Activated T-helper 17 cell treated with anti-CD3 and anti-CD28 coated beads, Interleukin-2, amount 50 U/mL, for 72 hours (primary cell): ENCODE data around the gene AQP12A. TPM values are rescaled to one million over a fixed set of nuclear protein-coding genes. Genes with fewer than 3 reads are reported as not detected.

Source experiments
- ATAC-seq: fragments of 150-1000 bp; cut with Tn5 transposase; replicated peaks from 2 replicates; pipeline ENCODE4 v1.10.0; 2021; ENCODE audit warnings: mild to moderate bottlenecking, moderate library complexity
- H3K27ac Mint-ChIP-seq: one replicate; pipeline ENCODE4 v1.8.0; 2022; ENCODE audit warnings: mixed read lengths
- H3K27me3 Mint-ChIP-seq: one replicate; pipeline ENCODE4 v1.8.0; 2022; ENCODE audit warnings: mixed read lengths
- H3K36me3 Mint-ChIP-seq: one replicate; pipeline ENCODE4 v1.8.0; 2022; ENCODE audit warnings: low read depth, mild to moderate bottlenecking, mixed read lengths
- H3K4me1 Mint-ChIP-seq: one replicate; pipeline ENCODE4 v1.8.0; 2022; ENCODE audit warnings: mixed read lengths
- H3K4me3 Mint-ChIP-seq: one replicate; pipeline ENCODE4 v1.8.0; 2022; ENCODE audit warnings: mild to moderate bottlenecking, mixed read lengths
- H3K9me3 Mint-ChIP-seq: one replicate; pipeline ENCODE4 v1.8.0; 2022; ENCODE audit warnings: mixed read lengths
- total RNA-seq, 2 donors: library from RNA; stranded (reverse); gene quantifications; one replicate each; pipeline ENCODE4 v1.2.3, GENCODE V29; 2022

The AQP12A gene
- total RNA-seq, 2 donors from 2014 or later: not detected

GRCh38 chr2:240703417-240704341, 12.0 kb downstream of the AQP12A start:
- H3K36me3 Mint-ChIP-seq: no peaks in the 10 kb centered on the region

DNA sequence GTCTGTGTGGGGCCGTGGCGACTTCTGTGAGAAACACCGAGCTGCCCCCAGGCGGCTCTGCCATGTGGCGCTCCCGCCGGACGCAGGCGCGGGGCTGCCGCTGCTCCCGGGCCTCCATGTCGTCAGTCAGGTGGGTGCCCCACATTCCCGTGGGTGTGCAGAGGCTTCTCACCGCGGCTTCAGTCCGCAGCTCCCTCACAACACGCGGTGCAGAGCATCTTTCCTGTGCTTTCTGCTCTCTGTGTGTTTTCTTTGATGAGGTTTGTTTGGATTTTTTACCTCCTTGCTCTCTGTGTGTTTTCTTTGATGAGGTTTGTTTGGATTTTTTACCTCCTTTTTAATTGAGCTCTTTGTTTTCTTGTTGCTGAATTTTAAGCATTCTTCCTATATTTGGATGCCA, 13.0 kb downstream of the AQP12A start:
- ATAC-seq: peak; percentile 69
- H3K27me3 Mint-ChIP-seq: peaks cover 8% of the 10 kb centered on the region
- H3K36me3 Mint-ChIP-seq: no peaks in the 10 kb centered on the region
- peaks cover 12% of the 10 kb centered on the region for H3K4me1 Mint-ChIP-seq
- no peak overlapping the region for H3K27ac Mint-ChIP-seq
- H3K9me3 Mint-ChIP-seq: no peaks in the 10 kb centered on the region
- H3K4me3 Mint-ChIP-seq: peak overlapping the region; percentile 58

More at GRCh38 chr2:240703417-240704341, 12.0 kb downstream of the AQP12A start:
- H3K4me3 Mint-ChIP-seq: no peak overlapping the region
- H3K27ac Mint-ChIP-seq: no peak overlapping the region
- peaks cover 12% of the 10 kb centered on the region for H3K4me1 Mint-ChIP-seq
- peaks cover 8% of the 10 kb centered on the region for H3K27me3 Mint-ChIP-seq
- no peaks in the 10 kb centered on the region for H3K9me3 Mint-ChIP-seq
- ATAC-seq: no peak

- Mint-ChIP-seq H3K4me3 (peak overlapping the region; percentile 58), H3K36me3 (no peaks in the 10 kb centered on the region), H3K4me1 (peaks cover 12% of the 10 kb centered on the region), H3K9me3 (no peaks in the 10 kb centered on the region), H3K27ac (no peak overlapping the region), H3K27me3 (peaks cover 8% of the 10 kb centered on the region)
- peak; percentile 37 for ATAC-seq
Measured at GRCh38 chr2:240705204-240705791, 13.6 kb downstream of the AQP12A start.

DNA sequence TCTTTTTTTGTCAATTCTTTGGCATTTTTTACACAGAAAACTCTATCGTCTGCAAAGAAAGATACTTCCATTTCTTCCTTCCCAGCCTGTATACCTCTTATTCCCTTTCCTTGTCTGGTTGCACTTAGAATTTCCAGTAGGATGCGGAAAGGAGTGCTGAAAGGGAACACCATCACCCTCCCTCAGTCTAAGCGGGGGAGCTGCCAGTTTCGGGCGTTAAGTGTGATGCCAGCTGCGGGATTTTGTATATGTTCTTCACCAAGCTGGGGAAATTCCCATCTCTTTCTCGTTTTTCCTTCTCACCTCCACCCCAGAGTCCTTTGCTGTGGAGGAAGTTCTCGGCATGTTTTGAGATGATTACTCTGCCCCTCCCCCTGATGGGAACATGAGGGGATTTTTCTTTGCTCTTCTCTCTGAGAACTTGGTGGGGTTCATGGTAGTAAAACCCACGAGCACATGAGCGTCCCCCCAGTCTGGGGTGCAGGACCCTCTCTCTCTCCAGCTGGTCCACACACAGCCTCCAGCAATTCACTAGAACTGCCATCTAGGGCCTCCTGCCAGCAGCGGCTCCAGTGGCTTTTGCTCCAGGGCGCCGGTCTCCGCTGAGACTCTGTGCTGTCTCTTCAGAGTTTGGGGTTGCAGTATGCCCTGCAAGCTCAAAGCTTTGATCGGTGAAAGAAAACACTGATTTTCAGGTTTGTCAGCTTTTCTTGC, 15.5 kb downstream of the AQP12A start:
- ATAC-seq: no peak
- H3K27me3 Mint-ChIP-seq: peaks cover 11% of the 10 kb centered on the region
- no peaks in the 10 kb centered on the region for H3K36me3 Mint-ChIP-seq
- no peaks in the 10 kb centered on the region for H3K9me3 Mint-ChIP-seq
- H3K4me1 Mint-ChIP-seq: peaks cover 12% of the 10 kb centered on the region
- H3K27ac Mint-ChIP-seq: no peak overlapping the region
- no peak overlapping the region for H3K4me3 Mint-ChIP-seq

- ATAC-seq: no peak
- H3K4me3 Mint-ChIP-seq: no peak overlapping the region
- H3K27me3 Mint-ChIP-seq: peaks cover 11% of the 10 kb centered on the region
Measured at GRCh38 chr2:240707821-240708220, 16.2 kb downstream of the AQP12A start.

DNA sequence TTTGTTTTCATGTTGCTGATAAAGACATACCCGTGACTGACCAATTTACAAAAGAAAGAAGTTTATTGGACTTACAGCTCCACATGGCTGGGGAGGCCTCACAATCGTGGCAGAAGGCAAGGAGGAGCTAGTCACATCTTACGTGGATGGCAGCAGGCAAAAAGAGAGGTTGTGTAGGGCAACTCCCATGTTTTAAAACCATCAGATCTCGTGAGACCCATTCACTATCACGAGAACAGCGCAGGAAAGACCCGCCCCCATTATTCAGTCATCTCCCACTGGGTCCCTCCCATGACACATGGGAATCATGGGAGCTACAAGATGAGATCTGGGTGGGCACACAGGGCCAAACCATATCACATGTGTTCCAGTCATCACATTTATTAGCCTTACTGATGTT, 16.8 kb downstream of the AQP12A start:
- Mint-ChIP-seq H3K9me3 (no peaks in the 10 kb centered on the region), H3K4me3 (no peak overlapping the region)
- ATAC-seq: no peak

More at GRCh38 chr2:240707821-240708220, 16.2 kb downstream of the AQP12A start:
- no peaks in the 10 kb centered on the region for H3K36me3 Mint-ChIP-seq
- H3K9me3 Mint-ChIP-seq: no peaks in the 10 kb centered on the region
- H3K4me1 Mint-ChIP-seq: peaks cover 12% of the 10 kb centered on the region
- no peak overlapping the region for H3K27ac Mint-ChIP-seq

GRCh38 chr2:240711296-240711695, 19.6 kb downstream of the AQP12A start:
- H3K27me3 Mint-ChIP-seq: peaks cover 3% of the 10 kb centered on the region
- no peak overlapping the region for H3K4me3 Mint-ChIP-seq
- H3K4me1 Mint-ChIP-seq: no peaks in the 10 kb centered on the region
- H3K27ac Mint-ChIP-seq: no peak overlapping the region
- H3K36me3 Mint-ChIP-seq: no peaks in the 10 kb centered on the region
- H3K9me3 Mint-ChIP-seq: no peaks in the 10 kb centered on the region
- ATAC-seq: no peak

More for the DNA sequence above, 16.8 kb downstream of the AQP12A start:
- Mint-ChIP-seq H3K4me1 (peaks cover 12% of the 10 kb centered on the region), H3K27ac (no peak overlapping the region), H3K36me3 (no peaks in the 10 kb centered on the region), H3K27me3 (peaks cover 11% of the 10 kb centered on the region)

DNA sequence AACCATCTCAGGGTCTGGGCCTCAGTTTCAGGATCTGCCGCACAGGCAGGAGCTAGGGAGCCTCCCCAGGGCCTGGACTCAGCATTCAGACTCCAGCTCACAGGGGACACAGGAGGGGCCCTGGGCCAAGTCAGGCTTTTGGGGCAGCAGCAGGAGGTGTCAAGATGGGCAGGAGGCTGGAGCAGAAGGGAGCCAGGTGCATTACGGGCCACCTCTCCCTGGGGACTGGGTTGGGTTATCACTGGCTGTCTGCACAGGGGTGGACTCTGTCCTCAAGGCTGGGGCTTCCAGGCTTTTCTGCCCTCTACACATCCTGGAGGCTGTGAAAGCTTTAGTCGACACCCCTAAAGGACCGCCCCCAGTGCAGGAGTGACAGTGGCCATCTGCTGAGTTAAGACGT, 20.0 kb downstream of the AQP12A start:
- Mint-ChIP-seq H3K9me3 (no peaks in the 10 kb centered on the region), H3K4me1 (no peaks in the 10 kb centered on the region), H3K27me3 (peaks cover 3% of the 10 kb centered on the region), H3K27ac (no peak overlapping the region), H3K4me3 (no peak overlapping the region), H3K36me3 (no peaks in the 10 kb centered on the region)
- no peak for ATAC-seq

DNA sequence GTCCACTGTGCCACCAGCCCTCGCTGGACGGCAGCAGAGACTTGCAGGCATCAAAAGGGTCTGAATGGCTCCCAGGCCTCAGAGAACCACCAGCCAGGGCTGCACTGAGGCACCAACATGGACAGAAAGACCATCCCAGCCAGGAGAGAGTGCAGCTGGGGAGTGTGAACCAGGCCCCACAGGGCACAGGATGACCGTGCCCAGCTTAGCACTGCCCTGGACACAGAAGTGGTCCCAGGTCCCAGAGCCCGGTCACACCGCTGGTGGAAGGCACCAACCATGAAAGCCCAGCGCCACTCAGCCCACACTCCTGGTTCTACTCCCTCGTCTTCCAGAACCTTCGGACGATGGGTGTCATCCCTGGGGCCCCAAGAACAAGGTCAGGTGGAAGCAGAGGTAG, 20.5 kb downstream of the AQP12A start:
- peaks cover 3% of the 10 kb centered on the region for H3K27me3 Mint-ChIP-seq
- no peaks in the 10 kb centered on the region for H3K9me3 Mint-ChIP-seq

DNA sequence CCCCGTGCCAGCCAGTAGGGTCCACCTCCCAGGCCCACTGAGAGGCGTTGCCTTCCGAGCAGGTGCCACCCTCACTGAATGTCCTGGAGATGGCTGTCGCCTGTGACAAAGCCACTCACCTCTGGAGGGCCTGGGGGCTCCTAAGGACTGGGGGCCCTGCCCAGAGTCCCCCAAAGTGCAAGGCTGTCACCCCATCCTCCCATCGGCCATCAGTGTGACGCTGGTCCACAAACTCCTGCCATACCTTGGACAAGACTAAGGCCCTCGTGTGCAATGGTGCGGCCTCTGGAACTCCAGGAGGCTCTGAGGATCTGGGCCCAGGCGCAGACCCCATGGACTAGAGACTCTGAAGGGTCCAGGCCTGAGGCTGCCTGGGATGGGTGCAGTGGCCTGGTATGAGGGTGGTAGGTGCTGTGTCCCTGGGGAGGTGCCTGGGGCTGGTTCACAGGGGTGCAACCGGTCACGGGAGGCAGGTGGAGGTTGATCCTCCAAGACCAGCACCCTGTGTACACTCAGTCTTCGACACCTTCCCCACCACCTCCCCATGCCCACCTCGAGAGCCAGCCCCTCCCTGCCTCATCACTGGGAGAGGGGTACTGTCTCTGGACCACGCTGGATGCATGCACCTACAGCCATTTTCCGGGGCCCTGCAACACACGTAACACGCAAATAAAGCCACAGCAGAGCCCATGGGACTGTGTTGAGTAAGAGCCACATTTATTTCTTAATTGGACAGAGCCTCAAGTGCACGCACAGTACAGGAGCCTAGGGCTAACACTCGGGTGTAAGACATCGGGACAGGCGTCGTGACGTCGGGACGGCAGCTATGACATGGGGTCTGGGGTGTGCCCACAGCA, 21.6 kb downstream of the AQP12A start:
- no peak overlapping the region for H3K4me3 Mint-ChIP-seq
- H3K36me3 Mint-ChIP-seq: no peaks in the 10 kb centered on the region
- H3K27ac Mint-ChIP-seq: no peak overlapping the region
- no peaks in the 10 kb centered on the region for H3K4me1 Mint-ChIP-seq
- peaks cover 3% of the 10 kb centered on the region for H3K27me3 Mint-ChIP-seq
- ATAC-seq: no peak
- H3K9me3 Mint-ChIP-seq: no peaks in the 10 kb centered on the region

More for the DNA sequence above, 20.5 kb downstream of the AQP12A start:
- no peaks in the 10 kb centered on the region for H3K36me3 Mint-ChIP-seq
- H3K4me3 Mint-ChIP-seq: no peak overlapping the region
- no peak overlapping the region for H3K27ac Mint-ChIP-seq
- ATAC-seq: no peak
- no peaks in the 10 kb centered on the region for H3K4me1 Mint-ChIP-seq

DNA sequence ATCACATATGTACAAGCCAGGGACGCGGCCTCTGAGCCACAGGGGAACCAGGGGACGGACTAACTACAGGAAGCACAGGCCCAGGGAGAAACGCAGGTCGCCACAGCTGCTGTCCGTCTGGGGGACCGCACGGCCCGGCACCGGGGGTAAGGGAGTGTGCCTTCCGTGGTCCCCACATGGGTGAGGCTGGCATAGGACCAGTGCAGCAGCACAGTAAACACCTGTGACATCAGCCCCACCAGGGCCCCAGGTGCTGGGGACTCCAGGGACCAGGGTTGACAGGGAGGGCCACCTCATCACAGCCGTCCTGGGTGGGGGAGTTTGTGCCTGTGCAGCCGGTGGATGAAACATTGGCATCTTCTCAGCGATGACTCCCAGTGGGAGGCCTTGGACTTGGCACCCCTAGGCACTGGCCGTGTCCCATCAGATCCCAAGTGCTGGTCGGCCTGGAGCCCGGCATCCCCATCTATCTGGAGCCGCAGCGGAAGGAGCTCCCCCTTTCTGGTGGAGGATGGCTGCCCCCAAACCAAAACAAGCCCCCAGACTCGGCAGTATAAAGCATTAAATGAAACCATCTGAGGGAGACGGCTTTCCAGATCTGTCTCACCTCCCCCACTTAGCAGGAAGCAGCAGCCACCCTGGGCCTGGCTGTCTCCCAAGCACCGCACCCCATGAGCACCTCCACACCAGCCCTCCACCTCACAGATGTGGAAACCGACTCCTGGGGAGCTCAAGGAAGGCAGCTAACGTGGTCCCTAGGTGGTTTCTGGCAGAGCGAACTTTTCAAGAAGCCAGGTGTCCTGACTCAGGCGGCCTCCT, 22.5 kb downstream of the AQP12A start:
- H3K9me3 Mint-ChIP-seq: no peaks in the 10 kb centered on the region
- H3K36me3 Mint-ChIP-seq: no peaks in the 10 kb centered on the region
- no peaks in the 10 kb centered on the region for H3K4me1 Mint-ChIP-seq
- no peak overlapping the region for H3K4me3 Mint-ChIP-seq
- H3K27ac Mint-ChIP-seq: no peak overlapping the region
- no peak for ATAC-seq
- peaks cover 3% of the 10 kb centered on the region for H3K27me3 Mint-ChIP-seq

- H3K4me1 Mint-ChIP-seq: no peaks in the 10 kb centered on the region
Measured at GRCh38 chr2:240714747-240715725, 23.4 kb downstream of the AQP12A start.

More at GRCh38 chr2:240714747-240715725, 23.4 kb downstream of the AQP12A start:
- peaks cover 3% of the 10 kb centered on the region for H3K27me3 Mint-ChIP-seq
- ATAC-seq: no peak
- no peaks in the 10 kb centered on the region for H3K36me3 Mint-ChIP-seq
- no peaks in the 10 kb centered on the region for H3K9me3 Mint-ChIP-seq
- H3K27ac Mint-ChIP-seq: no peak overlapping the region
- no peak overlapping the region for H3K4me3 Mint-ChIP-seq
